H1 (cell line): ENCODE measurements around the gene CRELD1.

ENCODE experiments used
- CEBPB ChIP-seq: IDR thresholded peaks from 2 replicates; pipeline ENCODE4 v1.6.1; 2012; ENCODE audit warnings: low read depth, low read length
- EZH2 ChIP-seq: fragments of 200-600 bp; sonication (generic); IDR thresholded peaks from 2 replicates; pipeline ENCODE4 v1.7.1; 2012; ENCODE audit warnings: low read depth, mild to moderate bottlenecking, moderate library complexity, low read length, inconsistent platforms; ENCODE audit not compliant: severe bottlenecking
- RAD21 ChIP-seq, 2 experiments: IDR thresholded peaks in 1 of 2; conservative IDR thresholded peaks in 1 of 2; 2 replicates each; pipeline ENCODE4 v1.6.1; 2011; ENCODE audit warnings: low read depth in 2 of 2, low read length in 2 of 2, improper control_type of control experiment in 1 of 2, inconsistent platforms in 1 of 2, mild to moderate bottlenecking in 1 of 2, moderate library complexity in 1 of 2
- TF ChIP-seq, protein P1 (sequence below), 3 experiments: IDR thresholded peaks; 1 replicate in 2 of 3; 2 replicates in 1 of 3; pipeline versions ENCODE4 v1.5.1 to v1.6.1; 2011; ENCODE audit warnings: low read length in 3 of 3, mild to moderate bottlenecking in 3 of 3, inconsistent platforms in 2 of 3, low read depth in 1 of 3, moderate library complexity in 1 of 3; ENCODE audit not compliant: insufficient read depth in 1 of 3; ENCODE audit errors: control extremely low read depth in 1 of 3

DNA sequence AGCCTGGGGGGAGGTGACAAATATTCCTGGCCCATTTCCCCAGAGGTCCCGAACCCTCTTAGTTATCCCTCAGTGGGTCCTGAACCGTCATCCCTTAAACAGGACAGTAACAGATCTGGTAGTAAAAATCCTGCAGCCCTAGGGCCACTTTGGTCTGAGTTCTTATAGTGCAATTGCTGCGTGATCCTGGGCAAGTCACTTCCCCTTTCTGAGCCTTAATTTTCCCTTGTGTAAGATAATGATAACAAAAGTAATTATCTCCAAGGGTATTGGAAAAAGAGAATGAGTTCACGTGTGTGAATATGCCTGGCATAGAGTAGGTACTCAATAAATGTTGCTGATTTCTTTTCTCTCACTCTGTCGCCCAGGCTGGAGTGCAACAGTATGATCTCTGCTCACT lies 46.2 kb upstream of the CRELD1 start:
- no peak for TF ChIP-seq EZH2
- TF ChIP-seq RAD21 (IDR thresholded peaks at IDR 0.05 in 1 of 2, conservative IDR thresholded peaks at IDR 0.05 in 1 of 2; ENCODE audit: low read depth in 2 of 2, low read length in 2 of 2): no peak
- no peak for TF ChIP-seq CEBPB
- TF ChIP-seq, protein P1, sequence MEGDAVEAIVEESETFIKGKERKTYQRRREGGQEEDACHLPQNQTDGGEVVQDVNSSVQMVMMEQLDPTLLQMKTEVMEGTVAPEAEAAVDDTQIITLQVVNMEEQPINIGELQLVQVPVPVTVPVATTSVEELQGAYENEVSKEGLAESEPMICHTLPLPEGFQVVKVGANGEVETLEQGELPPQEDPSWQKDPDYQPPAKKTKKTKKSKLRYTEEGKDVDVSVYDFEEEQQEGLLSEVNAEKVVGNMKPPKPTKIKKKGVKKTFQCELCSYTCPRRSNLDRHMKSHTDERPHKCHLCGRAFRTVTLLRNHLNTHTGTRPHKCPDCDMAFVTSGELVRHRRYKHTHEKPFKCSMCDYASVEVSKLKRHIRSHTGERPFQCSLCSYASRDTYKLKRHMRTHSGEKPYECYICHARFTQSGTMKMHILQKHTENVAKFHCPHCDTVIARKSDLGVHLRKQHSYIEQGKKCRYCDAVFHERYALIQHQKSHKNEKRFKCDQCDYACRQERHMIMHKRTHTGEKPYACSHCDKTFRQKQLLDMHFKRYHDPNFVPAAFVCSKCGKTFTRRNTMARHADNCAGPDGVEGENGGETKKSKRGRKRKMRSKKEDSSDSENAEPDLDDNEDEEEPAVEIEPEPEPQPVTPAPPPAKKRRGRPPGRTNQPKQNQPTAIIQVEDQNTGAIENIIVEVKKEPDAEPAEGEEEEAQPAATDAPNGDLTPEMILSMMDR (IDR thresholded peaks at IDR 0.05; ENCODE audit: control extremely low read depth in 1 of 3, insufficient read depth in 1 of 3, low read depth in 1 of 3, low read length in 3 of 3): no peak
